ENCODE data around the gene LPXN.

Gene LPXN

DNA sequence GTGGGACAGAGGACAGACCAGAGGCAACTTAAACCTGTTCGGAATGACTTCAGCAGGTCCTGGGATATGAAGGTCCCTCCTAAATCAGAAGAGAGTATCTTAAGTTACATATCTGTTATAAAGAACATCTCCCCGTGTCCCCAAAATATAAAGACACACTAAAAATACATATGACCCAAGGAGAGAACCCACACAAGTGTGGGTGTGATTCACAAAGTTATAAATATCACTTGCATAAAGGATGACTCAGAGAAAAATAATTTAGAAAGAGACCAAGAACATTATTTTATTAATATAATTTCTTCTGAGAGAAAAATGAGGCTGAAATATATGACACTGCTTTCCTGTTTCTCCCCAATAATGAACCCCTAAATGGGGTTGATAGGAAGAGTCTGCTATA is 82.0 kb downstream of the LPXN start:
- no peaks in the 10 kb centered on the region for H3K27me3 ChIP-seq
- TF ChIP-seq, protein P1, sequence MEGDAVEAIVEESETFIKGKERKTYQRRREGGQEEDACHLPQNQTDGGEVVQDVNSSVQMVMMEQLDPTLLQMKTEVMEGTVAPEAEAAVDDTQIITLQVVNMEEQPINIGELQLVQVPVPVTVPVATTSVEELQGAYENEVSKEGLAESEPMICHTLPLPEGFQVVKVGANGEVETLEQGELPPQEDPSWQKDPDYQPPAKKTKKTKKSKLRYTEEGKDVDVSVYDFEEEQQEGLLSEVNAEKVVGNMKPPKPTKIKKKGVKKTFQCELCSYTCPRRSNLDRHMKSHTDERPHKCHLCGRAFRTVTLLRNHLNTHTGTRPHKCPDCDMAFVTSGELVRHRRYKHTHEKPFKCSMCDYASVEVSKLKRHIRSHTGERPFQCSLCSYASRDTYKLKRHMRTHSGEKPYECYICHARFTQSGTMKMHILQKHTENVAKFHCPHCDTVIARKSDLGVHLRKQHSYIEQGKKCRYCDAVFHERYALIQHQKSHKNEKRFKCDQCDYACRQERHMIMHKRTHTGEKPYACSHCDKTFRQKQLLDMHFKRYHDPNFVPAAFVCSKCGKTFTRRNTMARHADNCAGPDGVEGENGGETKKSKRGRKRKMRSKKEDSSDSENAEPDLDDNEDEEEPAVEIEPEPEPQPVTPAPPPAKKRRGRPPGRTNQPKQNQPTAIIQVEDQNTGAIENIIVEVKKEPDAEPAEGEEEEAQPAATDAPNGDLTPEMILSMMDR (IDR thresholded peaks at IDR 0.05): no peak
- H3K9me3 ChIP-seq: no peaks in the 10 kb centered on the region

DNA sequence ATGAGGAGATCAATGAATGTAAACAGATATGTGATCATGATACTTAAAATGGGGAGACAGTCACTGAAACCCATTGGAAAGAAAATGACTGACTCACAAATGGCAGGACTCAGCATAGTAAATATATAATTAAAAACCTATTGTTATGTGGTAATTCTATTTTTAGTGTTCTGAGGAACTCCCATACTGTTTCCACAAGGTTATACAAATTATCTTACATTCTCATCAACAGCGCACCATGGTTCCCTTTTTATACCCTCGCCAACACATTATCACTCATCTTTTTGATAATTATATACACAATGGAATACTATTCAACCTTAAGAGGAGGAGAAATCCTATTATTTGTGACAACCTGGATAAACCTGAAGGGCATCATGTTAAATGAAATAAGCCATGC is 84.8 kb downstream of the LPXN start:
- H3K4me3 ChIP-seq: no peak overlapping the region
- no peak for DNase-seq
- intact Hi-C loops (cut with DNase I; ENCODE audit: low total_unique reads): no loop called here

More for the DNA sequence above, 82.0 kb downstream of the LPXN start:
- DNase-seq: no peak
- peaks cover 0 to 29% (median 9%) of the 10 kb centered on the region in 4 donors for H3K4me1 ChIP-seq
- H3K27ac ChIP-seq: no peak overlapping the region
- intact Hi-C loops (cut with DNase I; ENCODE audit: low total_unique reads): no loop called here
- no peak overlapping the region for H3K4me3 ChIP-seq
- no peaks in the 10 kb centered on the region for H3K36me3 ChIP-seq

DNA sequence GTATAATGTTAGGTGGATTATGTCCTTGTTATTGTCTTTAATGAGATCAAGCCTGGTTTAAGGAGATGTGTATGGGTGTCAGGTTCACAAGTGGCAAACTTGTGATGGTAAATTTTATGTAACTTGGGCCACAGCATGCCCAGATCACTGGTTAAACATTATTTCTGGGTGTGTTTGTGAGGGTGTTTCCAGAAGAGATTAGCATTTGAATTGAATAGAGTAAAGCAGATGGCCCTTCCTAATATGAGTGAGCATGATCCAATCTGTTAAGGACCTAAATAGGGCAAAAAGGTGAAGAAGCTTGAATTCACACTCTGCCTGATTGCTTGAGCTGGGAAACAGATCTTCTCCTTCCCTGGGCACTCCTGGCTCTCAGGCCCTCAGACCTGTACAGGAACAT is 88.5 kb downstream of the LPXN start:
- Histone ChIP-seq H3K27ac (no peak overlapping the region), H3K9me3 (no peaks in the 10 kb centered on the region), H3K36me3 (no peaks in the 10 kb centered on the region), H3K4me3 (no peak overlapping the region), H3K27me3 (no peaks in the 10 kb centered on the region), H3K4me1 (peaks cover 0 to 4% (median 0%) of the 10 kb centered on the region in 4 donors)
- DNase-seq: no peak
- TF ChIP-seq, protein P1 (IDR thresholded peaks at IDR 0.05): no peak
- intact Hi-C loops (cut with DNase I; ENCODE audit: low total_unique reads): no loop called here

More for the DNA sequence above, 84.8 kb downstream of the LPXN start:
- TF ChIP-seq, protein P1 (IDR thresholded peaks at IDR 0.05): no peak
- H3K36me3 ChIP-seq: no peaks in the 10 kb centered on the region
- peaks cover 0 to 29% (median 8%) of the 10 kb centered on the region in 4 donors for H3K4me1 ChIP-seq
- no peak overlapping the region for H3K27ac ChIP-seq
- no peaks in the 10 kb centered on the region for H3K27me3 ChIP-seq
- no peaks in the 10 kb centered on the region for H3K9me3 ChIP-seq

DNA sequence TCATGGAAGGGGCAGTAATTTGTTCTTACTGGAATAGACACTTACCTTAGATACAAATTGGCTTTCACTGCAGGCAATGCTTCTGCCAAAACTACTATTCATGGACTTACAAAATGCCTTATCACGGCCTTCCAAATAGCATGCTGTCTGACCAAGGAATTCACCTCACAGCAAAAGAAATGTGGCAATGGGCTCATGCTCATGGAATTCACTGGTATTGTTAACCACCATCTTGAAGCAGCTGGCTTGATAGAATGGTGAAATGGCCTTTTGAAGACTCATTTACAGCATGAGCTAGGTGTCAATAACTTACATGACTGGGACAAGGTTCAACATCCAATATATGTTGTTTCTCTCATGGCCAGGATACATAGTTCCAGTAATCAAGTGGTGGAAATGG is 89.7 kb downstream of the LPXN start:
- H3K4me3 ChIP-seq: no peak overlapping the region
- H3K36me3 ChIP-seq: no peaks in the 10 kb centered on the region
- H3K4me1 ChIP-seq: no peaks in the 10 kb centered on the region
- DNase-seq: no peak
- intact Hi-C loops (cut with DNase I; ENCODE audit: low total_unique reads): no loop called here
- no peaks in the 10 kb centered on the region for H3K27me3 ChIP-seq
- no peak overlapping the region for H3K27ac ChIP-seq
- TF ChIP-seq, protein P1 (IDR thresholded peaks at IDR 0.05): no peak
- H3K9me3 ChIP-seq: no peaks in the 10 kb centered on the region
